Osteoblast (primary cell): Measurements from ENCODE around the gene HECTD3. TPM values are rescaled to one million over a fixed set of nuclear protein-coding genes. Genes with fewer than 3 reads are reported as not detected.

Experiments used
- DNase-seq: peaks from one replicate; pipeline ENCODE4 v3.0.0; 2011; ENCODE audit warnings: low spot score, mixed read lengths; ENCODE audit not compliant: insufficient read length; ENCODE audit errors: missing footprints
- H2AFZ ChIP-seq: 2 replicates; pipeline ENCODE4 v1.6.0; 2011; ENCODE audit warnings: mild to moderate bottlenecking, low read length
- H3K27ac ChIP-seq: 2 replicates; pipeline ENCODE4 v1.5.1; 2011; ENCODE audit warnings: mild to moderate bottlenecking, low read depth, low read length, moderate library complexity
- H3K27me3 ChIP-seq: 2 replicates; pipeline ENCODE4 v1.6.0; 2012; ENCODE audit warnings: mild to moderate bottlenecking, control low read depth, inconsistent platforms, low read length, moderate library complexity; ENCODE audit not compliant: insufficient read depth
- H3K36me3 ChIP-seq: 2 replicates; pipeline ENCODE4 v1.5.1; 2011; ENCODE audit warnings: mild to moderate bottlenecking, low read length, control low read depth, moderate library complexity; ENCODE audit not compliant: insufficient read depth
- H3K4me1 ChIP-seq: 2 replicates; pipeline ENCODE4 v1.5.1; 2011; ENCODE audit warnings: mild to moderate bottlenecking, low read length, control low read depth, moderate library complexity; ENCODE audit not compliant: insufficient read depth
- H3K4me2 ChIP-seq: 2 replicates; pipeline ENCODE4 v1.6.0; 2011; ENCODE audit warnings: mild to moderate bottlenecking, low read length; ENCODE audit not compliant: insufficient read depth
- H3K4me3 ChIP-seq: fragments of 200-600 bp; sonication (generic); 3 replicates; pipeline ENCODE4 v1.5.1; 2012; ENCODE audit warnings: mild to moderate bottlenecking, low read length, inconsistent platforms; ENCODE audit not compliant: insufficient read depth
- H3K79me2 ChIP-seq: 2 replicates; pipeline ENCODE4 v1.6.0; 2012; ENCODE audit warnings: mild to moderate bottlenecking, low read length, control low read depth, inconsistent platforms; ENCODE audit not compliant: insufficient read depth
- H3K9me3 ChIP-seq: 2 replicates; pipeline ENCODE4 v1.5.1; 2011; ENCODE audit warnings: low read depth, low read length, control low read depth
- H4K20me1 ChIP-seq: 2 replicates; pipeline ENCODE4 v1.6.0; 2012; ENCODE audit warnings: mild to moderate bottlenecking, low read length, control low read depth; ENCODE audit not compliant: insufficient read depth
- total RNA-seq: library from RNA; depleted of rRNA; stranded (reverse); fragments of >200 nt; gene quantifications from 2 replicates; pipeline ENCODE4 v1.2.3, GENCODE V29; 2012
- TF ChIP-seq, protein P1 (sequence below): IDR thresholded peaks from 2 replicates; pipeline ENCODE4 v1.5.1; 2011; ENCODE audit warnings: mild to moderate bottlenecking, low read depth, low read length, moderate library complexity; ENCODE audit errors: extremely low read depth

Gene HECTD3
- total RNA-seq, 1 donor = 26.1 TPM

DNA sequence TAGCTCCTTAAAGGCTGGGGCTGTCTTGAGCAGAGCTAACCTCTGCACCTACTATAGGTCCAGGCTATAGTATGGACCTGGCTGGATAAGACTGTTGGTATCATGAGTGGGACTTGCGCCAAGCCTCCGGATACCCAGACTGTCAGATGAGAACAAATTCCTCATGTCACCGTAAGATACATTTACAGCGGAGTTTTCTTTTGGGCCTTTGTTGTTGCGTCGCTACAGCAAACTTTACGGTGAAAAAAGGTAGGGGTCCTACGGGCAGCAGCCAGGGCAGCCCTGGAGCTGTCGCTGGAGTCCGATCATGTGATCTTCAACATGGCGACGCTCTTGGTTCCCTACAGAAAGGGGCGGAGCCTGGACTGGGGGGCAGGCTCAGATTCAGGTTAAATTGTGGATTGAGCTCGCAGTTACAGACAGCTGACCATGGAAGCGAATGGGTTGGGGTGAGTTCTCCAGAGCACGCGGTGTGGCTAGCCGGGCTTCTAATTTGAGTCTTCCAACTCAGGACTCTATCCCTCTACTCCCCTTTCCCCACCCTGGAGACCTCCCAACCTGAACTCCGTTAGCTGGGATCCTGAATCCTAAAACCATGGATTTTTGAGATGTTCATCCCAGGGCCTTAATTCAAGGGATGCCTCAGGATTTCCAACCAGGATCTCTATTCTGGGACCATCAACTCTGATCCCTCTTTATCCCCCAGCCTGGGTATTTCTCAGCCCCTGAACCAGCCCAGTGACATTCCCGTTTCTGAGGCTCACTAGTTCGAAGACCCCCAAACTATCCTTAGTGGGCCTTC lies 914 bp upstream of the HECTD3 start, which contains the start of gene UROD:
UROD (plus strand) TSS at position 418 of the 802 bp plus-strand sequence; CDS start at position 430, 12 bp downstream.
- H3K4me2 ChIP-seq = peak within 1 kb of the TSS; percentile 98
- H4K20me1 ChIP-seq = peaks cover 14% of the 10 kb centered on the region
- H3K36me3 ChIP-seq = peaks cover 40% of the 10 kb centered on the region
- H3K9me3 ChIP-seq = no peaks in the 10 kb centered on the region
- peak within 1 kb of the TSS; percentile 67 for H3K27ac ChIP-seq
- H2AFZ ChIP-seq = peak within 1 kb of the TSS; percentile 91
- H3K4me1 ChIP-seq = peaks cover 33% of the 10 kb centered on the region
- peak within 1 kb of the TSS; percentile 81 for H3K4me3 ChIP-seq
- DNase-seq = peak; percentile 97
- H3K79me2 ChIP-seq = peaks cover 46% of the 10 kb centered on the region
- TF ChIP-seq, protein P1, sequence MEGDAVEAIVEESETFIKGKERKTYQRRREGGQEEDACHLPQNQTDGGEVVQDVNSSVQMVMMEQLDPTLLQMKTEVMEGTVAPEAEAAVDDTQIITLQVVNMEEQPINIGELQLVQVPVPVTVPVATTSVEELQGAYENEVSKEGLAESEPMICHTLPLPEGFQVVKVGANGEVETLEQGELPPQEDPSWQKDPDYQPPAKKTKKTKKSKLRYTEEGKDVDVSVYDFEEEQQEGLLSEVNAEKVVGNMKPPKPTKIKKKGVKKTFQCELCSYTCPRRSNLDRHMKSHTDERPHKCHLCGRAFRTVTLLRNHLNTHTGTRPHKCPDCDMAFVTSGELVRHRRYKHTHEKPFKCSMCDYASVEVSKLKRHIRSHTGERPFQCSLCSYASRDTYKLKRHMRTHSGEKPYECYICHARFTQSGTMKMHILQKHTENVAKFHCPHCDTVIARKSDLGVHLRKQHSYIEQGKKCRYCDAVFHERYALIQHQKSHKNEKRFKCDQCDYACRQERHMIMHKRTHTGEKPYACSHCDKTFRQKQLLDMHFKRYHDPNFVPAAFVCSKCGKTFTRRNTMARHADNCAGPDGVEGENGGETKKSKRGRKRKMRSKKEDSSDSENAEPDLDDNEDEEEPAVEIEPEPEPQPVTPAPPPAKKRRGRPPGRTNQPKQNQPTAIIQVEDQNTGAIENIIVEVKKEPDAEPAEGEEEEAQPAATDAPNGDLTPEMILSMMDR = no peak
- H3K27me3 ChIP-seq = no peaks in the 10 kb centered on the region

DNA sequence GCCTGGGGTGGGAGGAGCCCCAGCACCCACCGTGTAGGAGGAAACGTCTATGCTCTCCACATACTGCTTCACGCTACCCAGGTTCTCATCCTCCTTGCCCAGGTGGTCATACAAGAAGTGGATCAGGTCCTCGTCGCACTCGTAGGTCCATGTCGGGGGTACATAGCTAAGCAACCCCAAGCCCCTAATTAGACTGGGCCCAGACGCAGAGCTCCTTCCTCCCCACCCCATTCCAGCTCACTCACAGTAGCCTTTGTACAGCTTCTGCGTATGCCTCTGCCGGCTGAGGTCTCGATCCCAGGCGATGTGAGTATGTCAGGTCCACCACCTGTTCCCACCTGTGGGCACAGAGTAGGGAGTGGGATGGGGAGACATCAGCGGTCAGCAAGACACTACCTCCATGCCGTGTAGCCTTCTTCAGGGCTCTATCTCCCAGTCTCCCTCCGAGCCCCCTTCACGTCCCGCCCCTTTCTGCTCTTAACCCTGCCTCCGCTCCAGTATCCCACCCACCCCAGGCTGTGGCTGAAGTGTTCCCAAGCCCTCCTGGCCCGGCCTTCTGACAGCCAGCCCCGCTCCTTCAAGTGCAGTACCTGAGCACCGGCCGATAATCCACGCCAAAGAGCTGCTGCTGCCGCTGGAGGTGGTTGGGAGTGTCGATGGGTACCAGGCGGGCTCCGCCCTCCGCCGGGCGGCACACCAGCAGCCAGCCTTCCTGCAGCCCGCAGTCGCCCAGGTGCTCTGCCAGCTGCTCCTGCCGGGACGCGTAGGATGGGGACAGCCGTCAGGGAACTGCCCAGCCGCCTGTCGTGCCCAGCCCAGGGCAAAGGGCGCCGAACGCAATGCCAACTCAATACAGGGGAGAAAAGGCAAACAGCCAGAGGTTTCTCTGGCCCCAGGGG lies 919 bp downstream of the HECTD3 start:
- peak overlapping the region; percentile 41 for H3K27ac ChIP-seq
- H3K9me3 ChIP-seq = no peaks in the 10 kb centered on the region
- H4K20me1 ChIP-seq = peaks cover 14% of the 10 kb centered on the region
- peak overlapping the region; percentile 98 for H3K4me2 ChIP-seq
- DNase-seq = peak; percentile 80
- TF ChIP-seq, protein P1 = no peak
- H3K36me3 ChIP-seq = peaks cover 51% of the 10 kb centered on the region
- peak overlapping the region; percentile 81 for H3K4me3 ChIP-seq
- peak overlapping the region; percentile 91 for H2AFZ ChIP-seq
- peaks cover 33% of the 10 kb centered on the region for H3K4me1 ChIP-seq
- peaks cover 46% of the 10 kb centered on the region for H3K79me2 ChIP-seq
- H3K27me3 ChIP-seq = no peaks in the 10 kb centered on the region

DNA sequence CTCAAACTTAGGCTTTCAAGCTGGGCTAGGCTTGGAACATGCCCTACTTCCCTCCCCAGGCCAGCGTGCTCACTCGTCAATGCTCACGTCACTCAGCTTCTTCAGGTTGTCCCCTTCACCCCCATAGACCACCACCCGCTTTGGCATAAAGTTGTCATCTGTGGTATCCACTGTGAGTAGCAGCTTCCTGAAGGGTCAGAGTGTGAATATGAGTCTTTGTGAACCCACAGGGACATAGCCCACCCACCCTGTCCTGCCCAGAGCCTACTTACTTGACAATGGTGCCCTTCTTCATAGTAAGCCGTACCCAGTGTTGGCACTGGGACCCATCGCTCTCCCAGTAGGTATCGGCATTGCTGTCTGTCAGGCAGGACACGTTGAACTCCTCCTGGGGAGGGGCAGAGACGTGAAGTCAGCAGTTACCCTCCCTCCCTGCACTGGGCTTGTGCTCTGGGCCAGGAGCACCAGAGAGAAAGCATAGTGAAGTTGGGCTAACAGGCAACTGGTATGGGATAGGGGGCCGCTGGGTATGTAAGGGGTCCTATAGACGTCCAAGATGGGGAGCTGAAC lies 1.7 kb downstream of the HECTD3 start:
- H3K27me3 ChIP-seq = no peaks in the 10 kb centered on the region
- no peak overlapping the region for H3K4me3 ChIP-seq
- H3K27ac ChIP-seq = no peak overlapping the region
- H3K4me2 ChIP-seq = no peak overlapping the region
- H4K20me1 ChIP-seq = peaks cover 7% of the 10 kb centered on the region
- TF ChIP-seq, protein P1 = no peak
- H3K36me3 ChIP-seq = peaks cover 52% of the 10 kb centered on the region
- peaks cover 29% of the 10 kb centered on the region for H3K4me1 ChIP-seq
- H2AFZ ChIP-seq = no peak overlapping the region
- peaks cover 42% of the 10 kb centered on the region for H3K79me2 ChIP-seq
- H3K9me3 ChIP-seq = no peaks in the 10 kb centered on the region
- peak; percentile 62 for DNase-seq
